MM.1S (cell line): Measurements from ENCODE around the gene PTH1R.
A peak's percentile ranks its signal among the peaks of the same experiment; 100 is the strongest.

ENCODE experiments used
- DNase-seq: peaks from one replicate; pipeline ENCODE4 v3.0.0-alpha.2; 2015
- H2AFZ ChIP-seq: fragments of 300-600 bp; sonication (generic); 2 replicates; pipeline ENCODE4 v1.6.0; 2016; ENCODE audit warnings: antibody characterized with exemption, low read length
- H3F3A ChIP-seq: fragments of 300-600 bp; sonication (generic); 2 replicates; pipeline ENCODE4 v1.6.1; 2016; ENCODE audit warnings: mild to moderate bottlenecking, antibody characterized with exemption, low read length, moderate library complexity, mixed read lengths; ENCODE audit not compliant: insufficient read depth
- H3K27ac ChIP-seq: fragments of 300-600 bp; sonication (generic); 2 replicates; pipeline ENCODE4 v1.5.1; 2016; ENCODE audit warnings: mild to moderate bottlenecking, low read length
- H3K27me3 ChIP-seq: fragments of 300-600 bp; sonication (generic); replicated peaks from 2 replicates; pipeline ENCODE4 v1.6.0; 2016; ENCODE audit warnings: low read length; ENCODE audit not compliant: insufficient read depth
- H3K36me3 ChIP-seq: fragments of 300-600 bp; sonication (generic); replicated peaks from 2 replicates; pipeline ENCODE4 v1.6.1; 2016; ENCODE audit warnings: mild to moderate bottlenecking, low read length, mixed read lengths; ENCODE audit not compliant: insufficient read depth
- H3K4me1 ChIP-seq: fragments of 300-600 bp; sonication (generic); 2 replicates; pipeline ENCODE4 v1.6.1; 2016; ENCODE audit warnings: low read length, mixed read lengths
- H3K4me2 ChIP-seq: fragments of 300-600 bp; sonication (generic); 2 replicates; pipeline ENCODE4 v1.6.0; 2016; ENCODE audit warnings: low read depth, low read length
- H3K4me3 ChIP-seq: fragments of 300-600 bp; sonication (generic); 2 replicates; pipeline ENCODE4 v1.5.1; 2016; ENCODE audit warnings: low read length, mixed read lengths
- H3K79me2 ChIP-seq: fragments of 300-600 bp; sonication (generic); 2 replicates; pipeline ENCODE4 v1.6.1; 2016; ENCODE audit warnings: mixed run types, low read length, mixed read lengths
- H3K9ac ChIP-seq: fragments of 300-600 bp; sonication (generic); 2 replicates; pipeline ENCODE4 v1.6.1; 2016; ENCODE audit warnings: low read length, mixed read lengths
- H3K9me2 ChIP-seq: fragments of 300-600 bp; sonication (generic); replicated peaks from 2 replicates; pipeline ENCODE4 v1.6.1; 2016; ENCODE audit warnings: mild to moderate bottlenecking, low read length, mixed read lengths; ENCODE audit not compliant: insufficient read depth
- H3K9me3 ChIP-seq: fragments of 300-600 bp; sonication (generic); replicated peaks from 2 replicates; pipeline ENCODE4 v1.6.1; 2016; ENCODE audit warnings: mild to moderate bottlenecking, low read length, mixed read lengths; ENCODE audit not compliant: insufficient read depth
- H4K20me1 ChIP-seq: fragments of 300-600 bp; sonication (generic); 2 replicates; pipeline ENCODE4 v1.6.1; 2016; ENCODE audit warnings: mild to moderate bottlenecking, low read length, moderate library complexity, mixed read lengths; ENCODE audit not compliant: insufficient read depth
- CTCF ChIP-seq: fragments of 300-600 bp; sonication (generic); IDR thresholded peaks from 2 replicates; pipeline ENCODE4 v1.5.1; 2016; ENCODE audit warnings: antibody characterized with exemption, low read length, mixed read lengths
- EZH2 ChIP-seq: fragments of 300-600 bp; sonication (generic); optimal IDR thresholded peaks from 2 replicates; pipeline ENCODE3; 2017; ENCODE audit warnings: low read depth, mild to moderate bottlenecking, antibody characterized with exemption, low read length, mixed read lengths
- EZH2phosphoT487 ChIP-seq: fragments of 300-600 bp; sonication (generic); IDR thresholded peaks from 2 replicates; pipeline ENCODE4 v1.6.1; 2018; ENCODE audit warnings: antibody characterized with exemption, low read length

PTH1R gene

GRCh38 chr3:46866720-46867549 is 10.6 kb upstream of the PTH1R start:
- TF ChIP-seq EZH2phosphoT487: no peak
- TF ChIP-seq CTCF: peak; percentile 89
- H3K36me3 ChIP-seq: no peaks in the 10 kb centered on the region
- no peak overlapping the region for H3K4me3 ChIP-seq
- no peaks in the 10 kb centered on the region for H3K4me1 ChIP-seq
- no peaks in the 10 kb centered on the region for H3K9me2 ChIP-seq
- H3K27ac ChIP-seq: no peak overlapping the region
- no peaks in the 10 kb centered on the region for H3K27me3 ChIP-seq
- DNase-seq: peak; percentile 43
- H4K20me1 ChIP-seq: no peaks in the 10 kb centered on the region
- no peak overlapping the region for H3K4me2 ChIP-seq
- no peak overlapping the region for H3K9ac ChIP-seq
- H3K9me3 ChIP-seq: no peaks in the 10 kb centered on the region
- H3F3A ChIP-seq: no peaks in the 10 kb centered on the region
- H2AFZ ChIP-seq: no peak overlapping the region
- H3K79me2 ChIP-seq: no peaks in the 10 kb centered on the region

GRCh38 chr3:46867550-46867898 is 10.0 kb upstream of the PTH1R start:
- Histone ChIP-seq H3K4me1 (no peaks in the 10 kb centered on the region), H3K79me2 (no peaks in the 10 kb centered on the region), H3K4me3 (no peak overlapping the region), H3K27ac (no peak overlapping the region), H3F3A (no peaks in the 10 kb centered on the region), H3K36me3 (no peaks in the 10 kb centered on the region), H3K4me2 (no peak overlapping the region), H3K9me3 (no peaks in the 10 kb centered on the region), H2AFZ (no peak overlapping the region), H3K9me2 (no peaks in the 10 kb centered on the region), H4K20me1 (no peaks in the 10 kb centered on the region), H3K27me3 (no peaks in the 10 kb centered on the region), H3K9ac (no peak overlapping the region)
- no peak for DNase-seq
- TF ChIP-seq EZH2phosphoT487: no peak
- no peak for TF ChIP-seq EZH2

GRCh38 chr3:46868287-46868686 is 9.2 kb upstream of the PTH1R start:
- Histone ChIP-seq H3K4me3 (no peak overlapping the region), H3K4me1 (no peaks in the 10 kb centered on the region), H3F3A (no peaks in the 10 kb centered on the region), H3K9me3 (no peaks in the 10 kb centered on the region), H3K4me2 (no peak overlapping the region), H3K79me2 (no peaks in the 10 kb centered on the region), H3K27ac (no peak overlapping the region), H3K36me3 (no peaks in the 10 kb centered on the region), H3K9me2 (no peaks in the 10 kb centered on the region), H3K27me3 (0 out of 2 replicates have a peak, but pooled peaks cover 4% of the 10 kb centered on the region), H4K20me1 (no peaks in the 10 kb centered on the region), H2AFZ (no peak overlapping the region), H3K9ac (no peak overlapping the region)
- TF ChIP-seq EZH2phosphoT487 (no peak), CTCF (no peak), EZH2 (no peak)
- DNase-seq: no peak

- Histone ChIP-seq H3K9me3 (no peaks in the 10 kb centered on the region), H4K20me1 (no peaks in the 10 kb centered on the region), H3K9me2 (no peaks in the 10 kb centered on the region), H3K9ac (no peak overlapping the region), H3K4me1 (no peaks in the 10 kb centered on the region), H2AFZ (no peak overlapping the region), H3K4me2 (no peak overlapping the region), H3K79me2 (no peaks in the 10 kb centered on the region), H3F3A (no peaks in the 10 kb centered on the region), H3K4me3 (no peak overlapping the region), H3K27ac (no peak overlapping the region), H3K36me3 (no peaks in the 10 kb centered on the region), H3K27me3 (0 out of 2 replicates have a peak, but pooled peaks cover 4% of the 10 kb centered on the region)
- no peak for TF ChIP-seq CTCF
- TF ChIP-seq EZH2: no peak
- no peak for TF ChIP-seq EZH2phosphoT487
- no peak for DNase-seq
Measured at GRCh38 chr3:46868948-46869347, 8.6 kb upstream of the PTH1R start.
